Measurements from ENCODE around the gene CGB5. TPM values are rescaled to one million over a fixed set of nuclear protein-coding genes. Genes with fewer than 3 reads are reported as not detected.
A peak's percentile ranks its signal among the peaks of the same experiment; 100 is the strongest.
"Not testable (repeated sequence)": the region's sequence is repeated elsewhere in the genome, so short reads cannot be mapped to it uniquely, and the experiment has no call there.

The CGB5 gene
- total RNA-seq: not detected

DNA sequence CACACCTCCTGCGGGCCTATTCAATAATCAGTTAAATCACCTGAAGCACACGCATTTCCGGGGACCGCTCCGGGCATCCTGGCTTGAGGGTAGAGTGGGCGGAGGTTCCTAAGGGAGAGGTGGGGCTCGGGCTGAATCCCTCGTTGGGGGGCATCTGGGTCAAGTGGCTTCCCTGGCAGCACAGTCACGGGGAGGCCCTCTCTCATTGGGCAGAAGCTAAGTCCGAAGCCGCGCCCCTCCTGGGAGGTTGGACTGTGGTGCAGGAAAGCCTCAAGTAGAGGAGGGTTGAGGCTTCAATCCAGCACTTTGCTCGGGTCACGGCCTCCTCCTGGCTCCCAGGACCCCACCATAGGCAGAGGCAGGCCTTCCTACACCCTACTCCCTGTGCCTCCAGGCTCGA is at the start of gene CGB5:
TSS of gene CGB5 (plus strand) at position 301 of the 400 bp plus-strand sequence. CDS start 362 bp downstream, outside the sequence.
- H3K27ac ChIP-seq; H3K27me3 ChIP-seq; H3K4me1 ChIP-seq; H3K36me3 ChIP-seq; intact Hi-C loops (cut with DNase I; ENCODE audit: low total_unique reads); H3K4me3 ChIP-seq; H3K9me3 ChIP-seq; DNase-seq: not testable (repeated sequence)

DNA sequence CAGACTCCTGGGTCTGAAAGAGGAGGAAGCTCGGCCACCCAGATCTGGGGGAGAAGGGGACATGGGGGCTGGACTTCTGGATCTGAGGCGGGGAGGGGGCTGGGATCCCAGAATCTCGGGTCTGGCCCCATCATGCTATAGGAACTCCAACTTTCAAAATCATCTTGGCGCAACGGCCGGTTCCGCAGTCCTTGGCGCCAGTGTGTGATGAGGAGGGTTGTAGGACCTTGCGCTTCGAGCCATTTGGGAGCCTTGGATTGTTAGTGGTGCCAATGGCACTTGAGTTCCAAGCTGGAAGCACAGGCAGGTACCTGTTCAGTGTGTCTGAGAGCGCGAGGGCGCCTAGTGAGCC is 49.6 kb upstream of the CGB5 start:
- Histone ChIP-seq H3K4me3 (peak overlapping the region; percentile 77 to 95), H3K36me3 (no peaks in the 10 kb centered on the region), H3K27me3 (no peaks in the 10 kb centered on the region), H3K4me1 (peaks cover 6 to 24% of the 10 kb centered on the region in 2 donors), H3K9me3 (no peaks in the 10 kb centered on the region), H3K27ac (peak overlapping the region; percentile 93 to 97)
- intact Hi-C loops (cut with DNase I; ENCODE audit: low total_unique reads): no loop called here
- TF ChIP-seq POLR2A (IDR thresholded peaks at IDR 0.05): no peak
- TF ChIP-seq, protein P1, sequence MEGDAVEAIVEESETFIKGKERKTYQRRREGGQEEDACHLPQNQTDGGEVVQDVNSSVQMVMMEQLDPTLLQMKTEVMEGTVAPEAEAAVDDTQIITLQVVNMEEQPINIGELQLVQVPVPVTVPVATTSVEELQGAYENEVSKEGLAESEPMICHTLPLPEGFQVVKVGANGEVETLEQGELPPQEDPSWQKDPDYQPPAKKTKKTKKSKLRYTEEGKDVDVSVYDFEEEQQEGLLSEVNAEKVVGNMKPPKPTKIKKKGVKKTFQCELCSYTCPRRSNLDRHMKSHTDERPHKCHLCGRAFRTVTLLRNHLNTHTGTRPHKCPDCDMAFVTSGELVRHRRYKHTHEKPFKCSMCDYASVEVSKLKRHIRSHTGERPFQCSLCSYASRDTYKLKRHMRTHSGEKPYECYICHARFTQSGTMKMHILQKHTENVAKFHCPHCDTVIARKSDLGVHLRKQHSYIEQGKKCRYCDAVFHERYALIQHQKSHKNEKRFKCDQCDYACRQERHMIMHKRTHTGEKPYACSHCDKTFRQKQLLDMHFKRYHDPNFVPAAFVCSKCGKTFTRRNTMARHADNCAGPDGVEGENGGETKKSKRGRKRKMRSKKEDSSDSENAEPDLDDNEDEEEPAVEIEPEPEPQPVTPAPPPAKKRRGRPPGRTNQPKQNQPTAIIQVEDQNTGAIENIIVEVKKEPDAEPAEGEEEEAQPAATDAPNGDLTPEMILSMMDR (IDR thresholded peaks at IDR 0.05): no peak
- no peak for DNase-seq

DNA sequence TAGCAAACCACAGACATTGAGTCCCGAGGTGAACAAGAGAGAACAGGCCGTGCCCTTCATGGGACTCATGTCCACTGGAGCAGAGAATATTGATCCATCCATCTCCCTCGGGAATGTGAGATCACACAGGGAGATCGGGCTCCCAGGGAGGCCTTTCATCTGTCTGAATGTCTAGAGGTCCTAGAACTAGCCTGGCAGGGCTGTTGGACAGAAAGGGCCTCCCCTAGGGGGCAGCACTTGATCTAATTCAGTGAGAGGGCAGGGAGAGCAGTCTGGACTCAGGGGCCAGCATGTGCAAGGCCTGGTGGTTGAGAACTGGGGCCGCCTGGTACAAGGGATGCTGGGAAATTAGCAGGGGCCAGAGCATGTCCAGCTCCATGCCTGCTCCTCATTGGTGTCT is 45.7 kb upstream of the CGB5 start:
- DNase-seq: no peak
- Histone ChIP-seq H3K27ac (no peak overlapping the region), H3K4me3 (no peak overlapping the region), H3K27me3 (no peaks in the 10 kb centered on the region), H3K9me3 (no peaks in the 10 kb centered on the region), H3K4me1 (peaks cover 0 to 7% of the 10 kb centered on the region in 2 donors), H3K36me3 (no peaks in the 10 kb centered on the region)
- intact Hi-C loops (cut with DNase I; ENCODE audit: low total_unique reads): no loop called here
- no peak for TF ChIP-seq POLR2A (IDR thresholded peaks at IDR 0.05)
- TF ChIP-seq, protein P1 (IDR thresholded peaks at IDR 0.05): no peak

DNA sequence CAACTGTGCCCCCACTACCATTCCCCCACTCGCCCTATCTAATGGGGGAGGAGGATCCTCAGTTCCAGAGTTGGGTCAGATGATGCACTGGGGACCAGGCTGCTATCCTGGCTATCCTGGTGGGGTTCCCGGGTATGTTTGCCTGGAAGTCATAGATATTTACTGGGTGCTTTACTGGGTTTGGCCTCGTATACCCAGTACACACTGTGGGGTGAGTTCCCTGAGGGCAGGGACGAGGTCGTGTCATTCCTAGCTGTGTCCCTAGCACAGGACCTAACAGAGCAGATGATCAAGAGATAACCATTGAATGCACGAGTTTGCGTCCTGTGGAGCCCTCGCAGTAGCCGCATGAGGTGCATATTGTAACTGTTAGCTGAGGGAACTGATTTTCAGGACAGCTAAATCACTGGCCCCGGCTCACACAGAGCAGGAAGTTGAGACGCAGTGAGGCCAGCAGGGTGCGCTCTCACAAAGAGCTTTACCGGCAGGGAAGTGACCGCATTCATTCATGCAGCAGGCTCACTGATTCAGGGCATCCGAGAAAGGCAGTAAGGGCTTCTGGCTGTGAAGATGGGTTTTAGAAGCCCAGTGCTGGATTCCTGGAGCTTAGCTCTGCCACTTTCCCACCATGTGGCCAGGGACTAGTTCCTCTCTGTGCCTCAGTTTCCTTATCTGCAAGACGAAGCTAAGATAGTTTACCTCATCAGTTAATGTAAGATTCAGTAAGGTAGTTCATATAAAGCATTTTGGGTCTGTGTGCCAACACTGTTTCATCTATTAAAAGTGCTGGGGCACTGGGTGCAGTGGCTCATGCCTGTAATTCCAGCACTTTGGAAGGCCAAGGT is 43.9 kb upstream of the CGB5 start:
- peaks cover 0 to 4% of the 10 kb centered on the region in 2 donors for H3K4me1 ChIP-seq
- no peak for DNase-seq
- intact Hi-C loops (cut with DNase I; ENCODE audit: low total_unique reads): no loop called here
- TF ChIP-seq, protein P1 (IDR thresholded peaks at IDR 0.05): peak; percentile 11 to 31 (median 24)
- TF ChIP-seq POLR2A (IDR thresholded peaks at IDR 0.05): no peak
- H3K36me3 ChIP-seq: no peaks in the 10 kb centered on the region
- no peaks in the 10 kb centered on the region for H3K9me3 ChIP-seq
- no peak overlapping the region for H3K27ac ChIP-seq
- no peak overlapping the region for H3K4me3 ChIP-seq
- no peaks in the 10 kb centered on the region for H3K27me3 ChIP-seq

DNA sequence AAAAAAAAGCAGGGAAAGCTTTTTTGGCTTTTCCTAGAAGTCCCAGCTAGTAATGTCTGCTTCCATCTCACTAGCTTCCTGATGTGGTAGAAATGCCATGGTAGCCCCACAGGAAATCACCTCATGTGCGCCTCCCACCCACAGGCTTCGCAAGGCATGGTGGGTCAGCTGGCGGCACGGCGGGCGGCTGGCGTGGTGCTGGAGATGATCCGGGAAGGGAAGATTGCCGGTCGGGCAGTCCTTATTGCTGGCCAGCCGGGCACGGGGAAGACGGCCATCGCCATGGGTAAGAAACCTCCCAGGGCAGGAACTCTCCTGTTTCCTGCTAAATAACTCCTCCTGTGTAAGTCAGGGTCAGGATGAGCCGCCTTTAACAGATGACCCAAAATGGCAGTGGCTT is 39.5 kb upstream of the CGB5 start:
- Histone ChIP-seq H3K27ac (no peak overlapping the region), H3K4me3 (no peak overlapping the region), H3K9me3 (no peaks in the 10 kb centered on the region), H3K4me1 (no peaks in the 10 kb centered on the region), H3K27me3 (no peaks in the 10 kb centered on the region), H3K36me3 (no peaks in the 10 kb centered on the region)
- intact Hi-C loops (cut with DNase I; ENCODE audit: low total_unique reads): no loop called here
- DNase-seq: no peak
- TF ChIP-seq, protein P1 (IDR thresholded peaks at IDR 0.05): no peak
- TF ChIP-seq POLR2A (IDR thresholded peaks at IDR 0.05): no peak

Measured in uterus (tissue), 4 donors.